Endometrial microvascular endothelial cells (primary cell): Measurements from ENCODE around the gene VANGL2. TPM values are rescaled to one million over a fixed set of nuclear protein-coding genes. Genes with fewer than 3 reads are reported as not detected.

Experiments used
- in situ Hi-C: cut with HindIII; loops from 2 replicates; pipeline ENCODE4 v1.10.0; 2017; ENCODE audit warnings: low sequenced_read_pairs, low pct_unique_long_range_greater_than_20kb; ENCODE audit errors: inconsistent ontology term
- total RNA-seq: library from RNA; depleted of rRNA; stranded (reverse); fragments of >200 nt; gene quantifications from one replicate; pipeline ENCODE4 v1.2.3, GENCODE V29; 2015; ENCODE audit errors: inconsistent ontology term

Gene VANGL2
- total RNA-seq, 1 donor from 2014 or later = not detected

DNA sequence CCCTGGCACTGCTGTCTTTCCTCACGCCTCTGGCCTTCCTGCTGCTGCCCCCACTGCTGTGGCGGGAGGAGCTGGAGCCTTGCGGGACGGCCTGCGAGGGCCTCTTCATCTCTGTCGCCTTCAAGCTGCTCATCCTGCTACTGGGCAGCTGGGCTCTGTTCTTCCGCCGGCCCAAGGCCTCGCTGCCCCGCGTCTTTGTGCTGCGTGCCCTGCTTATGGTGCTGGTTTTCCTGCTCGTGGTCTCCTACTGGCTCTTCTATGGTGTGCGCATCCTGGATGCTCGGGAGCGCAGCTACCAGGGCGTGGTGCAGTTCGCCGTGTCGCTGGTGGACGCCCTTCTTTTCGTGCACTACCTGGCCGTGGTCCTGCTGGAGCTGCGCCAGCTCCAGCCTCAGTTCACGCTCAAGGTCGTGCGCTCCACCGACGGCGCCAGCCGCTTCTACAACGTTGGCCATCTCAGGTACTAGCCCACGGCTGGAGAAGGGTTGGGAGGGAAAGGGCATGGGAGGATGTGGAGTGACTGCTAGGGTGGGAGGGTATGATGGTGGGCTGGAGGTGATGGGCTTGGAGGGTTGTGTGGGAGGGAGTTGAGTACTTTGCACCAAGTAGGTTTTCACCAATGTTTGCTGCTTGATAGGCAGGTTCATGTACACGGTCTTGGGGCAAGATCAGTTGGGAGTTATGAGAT lies 18.9 kb downstream of the VANGL2 start:
- in situ Hi-C loops = no loop called here

DNA sequence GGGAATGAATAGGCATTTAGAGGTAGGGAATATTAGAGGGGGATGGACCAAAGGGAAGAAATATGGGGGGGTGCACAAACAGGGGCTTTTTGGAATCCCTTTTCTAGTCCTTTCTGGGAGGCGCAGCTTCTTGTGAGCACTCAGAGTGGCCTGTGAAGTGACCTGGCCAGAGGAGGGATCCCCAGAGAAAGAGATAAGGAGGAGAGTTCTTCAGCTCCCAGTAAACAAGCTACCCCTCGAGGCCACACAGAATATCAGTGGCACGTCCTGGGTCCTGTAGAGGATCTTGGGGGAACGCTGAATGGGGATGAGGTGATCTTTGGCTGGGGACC lies 19.4 kb downstream of the VANGL2 start:
- in situ Hi-C loops = no loop called here

DNA sequence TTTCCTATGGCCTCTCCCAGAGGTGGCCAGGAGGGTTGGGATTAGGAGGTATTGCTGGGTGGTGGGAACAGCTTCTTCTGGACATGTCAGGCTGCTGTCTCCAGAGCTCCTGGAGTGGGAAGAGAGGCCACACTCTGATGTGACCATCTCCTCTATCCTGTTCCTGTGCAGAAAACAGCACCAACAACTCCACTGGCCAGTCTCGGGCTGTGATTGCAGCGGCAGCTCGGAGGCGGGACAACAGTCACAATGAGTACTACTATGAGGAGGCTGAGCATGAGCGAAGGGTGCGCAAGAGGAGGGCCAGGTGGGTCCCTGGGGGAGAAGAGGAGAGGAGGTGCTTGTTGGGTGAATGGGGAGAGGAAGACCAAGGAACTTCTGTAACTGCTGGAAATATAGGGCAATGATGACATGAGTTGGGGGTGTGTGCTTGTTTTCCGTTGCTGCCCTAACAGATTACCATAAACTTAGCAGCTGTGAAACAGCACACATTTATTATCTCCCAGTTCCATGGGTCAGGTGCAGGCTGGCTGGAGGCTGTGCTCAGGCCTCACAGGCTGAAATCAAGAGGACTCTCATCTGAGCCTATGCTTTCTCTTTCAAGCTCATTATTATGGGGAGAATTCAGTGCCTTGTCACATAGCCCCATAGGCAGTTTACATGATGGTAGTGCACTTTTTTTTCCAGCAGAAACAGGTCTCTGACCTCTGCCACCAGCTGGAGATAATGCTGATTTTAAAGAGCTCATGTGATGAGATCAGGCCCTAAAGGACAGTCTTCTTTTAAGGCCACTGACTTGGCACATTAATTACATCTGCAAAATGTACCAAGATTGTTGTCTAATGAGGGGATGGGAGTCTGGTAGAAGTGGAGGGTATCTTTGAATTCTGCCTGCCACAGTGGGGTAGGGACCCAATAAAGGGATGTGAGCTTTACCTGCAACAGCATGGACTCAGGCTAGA lies 20.8 kb downstream of the VANGL2 start:
- in situ Hi-C loops = no loop called here

DNA sequence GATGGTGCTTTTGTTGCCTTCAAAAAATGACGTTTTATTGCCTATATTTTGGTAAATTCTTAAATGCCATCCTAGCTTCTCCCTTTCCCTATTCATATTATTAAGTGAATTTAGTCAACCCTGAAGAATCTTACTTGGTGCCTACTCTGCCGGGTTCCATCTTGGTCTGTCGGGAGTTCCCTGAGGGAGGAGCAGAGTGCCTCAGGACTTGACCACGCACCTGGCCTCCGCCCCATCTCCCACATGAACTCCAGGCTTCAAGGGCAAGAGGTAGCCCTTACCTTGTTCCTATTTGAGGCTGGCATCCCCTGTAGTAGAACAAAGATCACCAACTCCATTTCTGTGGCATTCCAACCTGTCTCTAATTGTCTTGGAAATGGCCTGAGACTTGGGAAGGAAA lies 21.5 kb downstream of the VANGL2 start:
- in situ Hi-C loops = no loop called here

DNA sequence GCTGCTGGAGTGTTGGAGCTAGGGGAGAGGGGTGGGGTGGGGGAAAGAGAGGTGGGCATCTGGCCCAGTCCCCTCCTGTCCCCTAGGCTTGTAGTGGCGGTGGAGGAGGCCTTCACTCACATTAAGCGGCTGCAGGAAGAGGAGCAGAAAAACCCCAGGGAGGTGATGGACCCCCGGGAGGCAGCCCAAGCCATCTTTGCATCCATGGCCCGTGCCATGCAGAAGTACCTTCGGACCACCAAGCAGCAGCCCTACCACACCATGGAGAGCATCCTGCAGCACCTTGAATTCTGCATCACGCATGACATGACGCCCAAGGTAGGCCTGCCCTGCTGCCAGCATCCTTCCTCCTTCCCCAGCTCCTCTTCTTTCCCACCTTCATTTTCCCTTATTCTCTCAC lies 23.6 kb downstream of the VANGL2 start:
- in situ Hi-C loops = no loop called here

DNA sequence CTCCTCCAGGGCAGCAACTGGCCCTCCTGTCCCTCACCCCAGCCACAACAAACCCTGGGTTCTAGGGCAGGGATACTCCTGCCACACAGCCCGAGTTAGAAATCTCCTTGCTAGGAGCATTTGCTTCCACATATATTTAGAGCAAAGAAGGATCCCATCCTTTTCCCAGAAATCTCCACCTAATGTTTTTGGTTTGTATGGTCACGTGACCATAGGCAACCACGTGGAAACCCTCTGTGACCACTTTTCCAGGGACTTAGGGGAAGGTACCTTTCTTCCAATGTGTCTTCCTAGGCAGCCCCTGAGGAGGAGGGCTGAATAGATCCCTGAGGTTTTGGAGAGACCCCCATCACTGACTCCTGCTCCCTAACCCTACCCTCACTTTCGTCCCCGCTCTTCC lies 25.5 kb downstream of the VANGL2 start:
- in situ Hi-C loops = no loop called here

DNA sequence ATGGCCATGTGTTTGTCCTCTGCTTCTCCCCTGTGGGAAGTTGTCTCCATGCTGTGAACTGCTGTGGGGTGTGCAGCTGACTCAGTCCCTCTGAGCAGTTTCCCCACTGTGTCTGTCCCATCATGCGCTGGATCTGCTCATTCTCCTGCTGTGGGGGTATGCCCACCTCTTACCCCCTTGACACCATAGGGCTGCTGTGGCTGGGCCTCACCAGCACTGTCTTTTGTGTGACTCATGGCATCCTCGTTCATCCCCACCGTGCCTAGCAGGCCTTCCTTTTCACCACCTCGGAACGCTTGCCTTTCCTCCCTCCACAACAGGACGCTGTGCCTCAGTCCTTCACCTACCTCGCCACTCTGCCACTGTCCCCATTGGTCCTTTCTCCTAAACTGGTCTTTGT lies 27.3 kb downstream of the VANGL2 start:
- in situ Hi-C loops = no loop called here

DNA sequence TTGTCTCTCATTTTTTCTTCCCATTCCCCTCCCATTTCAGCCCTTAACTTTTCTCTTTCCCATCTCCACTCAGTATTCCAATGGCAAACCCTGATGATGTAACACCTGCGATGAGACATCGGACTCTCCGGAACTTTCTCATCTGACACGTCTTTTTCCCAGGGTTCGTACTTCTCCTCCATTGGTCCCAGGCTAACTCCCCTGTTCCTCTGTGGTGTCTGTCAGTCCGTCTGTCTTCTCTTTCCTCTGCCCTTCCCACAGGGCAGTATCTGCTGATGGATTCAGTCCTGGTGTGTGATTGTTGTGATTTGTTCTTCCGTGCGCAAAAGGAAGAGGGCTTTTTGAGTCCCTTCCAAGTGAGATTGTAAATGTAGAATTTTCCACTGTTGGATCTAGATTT lies 27.7 kb downstream of the VANGL2 start:
- in situ Hi-C loops = no loop called here

DNA sequence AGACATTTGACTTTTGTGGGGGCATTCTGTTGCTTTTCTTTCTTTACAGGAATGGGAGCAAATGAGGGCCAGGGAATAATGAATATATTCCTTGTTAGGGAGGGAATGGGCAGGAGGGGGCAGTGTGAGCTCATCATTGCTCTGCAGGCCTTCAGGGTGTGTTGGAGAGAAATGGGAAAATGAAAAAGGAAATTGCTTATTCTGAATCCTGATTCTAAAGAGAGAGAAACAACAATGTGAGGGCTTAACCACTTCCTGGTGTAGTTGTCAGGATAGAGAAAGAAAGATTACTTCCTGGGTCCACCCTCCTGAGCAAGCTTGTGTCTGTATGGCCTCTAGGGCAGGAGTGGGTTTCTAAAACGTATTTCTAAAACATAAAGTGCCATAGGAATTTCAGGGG lies 28.3 kb downstream of the VANGL2 start:
- in situ Hi-C loops = no loop called here

DNA sequence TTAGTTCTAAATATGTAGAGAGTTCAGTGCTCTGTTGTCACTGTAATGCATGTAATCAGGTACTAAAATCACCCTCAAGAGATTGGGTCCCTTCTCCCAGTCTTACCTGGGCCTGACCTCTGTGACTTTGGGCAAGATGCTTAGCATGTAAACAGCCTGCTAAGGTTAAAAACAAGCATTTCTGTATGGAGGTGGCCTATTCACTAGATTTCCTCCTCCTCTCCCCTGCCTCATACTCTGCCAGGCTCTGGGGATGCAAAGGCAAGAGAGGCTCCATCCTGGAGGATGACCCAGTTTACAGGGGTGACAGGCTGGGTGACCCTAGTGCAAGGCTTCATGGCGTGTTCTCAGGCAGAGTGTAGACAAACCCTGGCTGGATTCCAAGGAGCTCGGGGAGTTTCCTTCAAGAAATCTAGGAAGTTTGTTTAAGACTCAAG lies 28.8 kb downstream of the VANGL2 start:
- in situ Hi-C loops = no loop called here

DNA sequence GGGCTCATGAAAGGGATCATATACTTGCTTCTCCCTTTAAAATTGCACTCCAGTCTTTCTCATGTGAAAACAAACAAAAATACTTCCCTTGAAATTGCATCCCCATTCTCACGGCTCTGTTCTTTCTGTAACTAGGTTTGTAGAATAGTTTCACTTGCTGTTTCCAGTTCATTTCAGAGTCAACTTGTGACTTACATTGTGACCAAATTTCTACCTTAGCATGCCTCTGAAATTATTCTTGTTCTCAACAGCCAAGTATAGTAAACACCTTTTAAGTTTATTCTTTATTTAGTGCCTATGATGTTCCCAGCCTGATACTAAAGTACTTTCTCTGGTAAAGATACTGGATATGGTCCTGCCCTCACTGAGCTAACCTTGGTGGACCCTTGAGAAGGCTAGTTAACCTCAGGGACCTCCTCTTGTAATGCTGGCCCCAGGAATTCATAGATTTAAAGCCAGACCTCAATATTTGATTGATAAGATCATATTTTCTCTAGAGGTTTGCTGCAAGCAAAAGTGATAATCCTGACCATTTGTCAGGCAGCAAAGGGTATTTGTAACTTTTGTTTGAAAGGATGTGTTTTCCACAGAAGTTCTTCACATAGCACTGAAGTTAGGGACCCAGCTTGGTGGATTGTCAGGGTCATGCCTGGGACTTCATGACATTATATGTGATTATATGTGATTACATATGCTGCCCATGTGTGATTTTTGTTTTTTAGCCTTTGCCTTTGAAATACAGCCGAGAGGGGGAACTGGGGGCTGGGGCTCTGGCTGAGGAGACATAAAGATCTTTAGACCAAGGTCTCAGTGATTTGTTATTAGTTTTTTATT lies 29.6 kb downstream of the VANGL2 start:
- in situ Hi-C loops = no loop called here

DNA sequence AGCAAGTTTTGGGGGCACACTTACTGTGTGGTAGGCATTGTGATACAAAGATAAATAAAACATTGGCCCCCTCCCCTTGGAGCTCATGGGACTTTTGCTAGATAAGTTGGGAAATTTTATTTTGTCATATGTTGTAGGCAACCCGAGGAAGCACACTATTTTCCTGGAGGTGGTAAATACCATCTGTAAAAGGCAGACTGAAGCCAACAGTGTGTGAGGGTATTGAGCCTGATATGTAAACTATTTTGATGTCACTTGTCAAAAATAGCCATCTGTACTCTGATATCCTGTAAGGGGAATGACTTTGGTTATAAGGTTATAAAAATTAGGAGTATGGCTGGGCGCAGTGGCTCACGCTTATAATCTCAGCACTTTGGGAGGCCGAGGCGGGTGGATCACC lies 30.6 kb downstream of the VANGL2 start:
- in situ Hi-C loops = no loop called here

DNA sequence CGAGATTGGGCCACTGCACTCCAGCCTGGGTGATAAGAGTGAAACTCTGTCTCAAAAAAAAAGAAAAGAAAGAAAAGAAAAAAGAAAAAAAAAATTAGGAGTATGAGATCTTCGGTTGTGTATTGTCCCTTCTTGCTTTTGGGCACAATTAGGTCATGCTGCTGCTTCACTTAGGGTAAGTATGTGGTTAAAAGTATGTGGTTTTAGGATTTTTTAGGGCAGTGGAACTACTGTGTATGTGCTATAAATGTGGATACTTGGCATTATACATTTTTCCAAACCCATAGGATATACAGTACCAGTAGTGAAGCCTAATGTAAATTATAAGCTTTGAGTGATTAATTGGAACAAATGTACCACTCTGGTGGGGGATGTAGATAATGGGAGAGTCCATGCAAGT lies 31.2 kb downstream of the VANGL2 start:
- in situ Hi-C loops = no loop called here

DNA sequence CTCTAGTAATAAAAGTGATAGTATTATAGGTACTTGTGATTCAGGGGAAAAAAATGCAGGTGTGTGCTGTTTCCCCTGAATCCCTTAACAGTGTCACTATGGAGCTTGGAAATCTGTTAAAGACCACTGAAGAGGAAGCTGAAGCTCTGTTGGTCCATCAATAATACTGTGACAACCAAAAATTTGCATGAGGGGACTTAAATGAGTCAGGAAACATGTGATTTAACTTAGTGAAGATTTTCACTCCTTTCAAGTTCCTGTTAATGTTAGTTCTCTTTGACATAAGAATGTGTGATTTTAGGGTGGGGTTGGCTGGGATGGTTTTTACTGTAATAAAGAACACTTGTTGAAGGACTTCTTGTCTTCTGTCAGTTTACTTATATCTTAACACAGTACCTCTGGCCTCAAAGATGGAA lies 32.0 kb downstream of the VANGL2 start:
- in situ Hi-C loops = no loop called here

DNA sequence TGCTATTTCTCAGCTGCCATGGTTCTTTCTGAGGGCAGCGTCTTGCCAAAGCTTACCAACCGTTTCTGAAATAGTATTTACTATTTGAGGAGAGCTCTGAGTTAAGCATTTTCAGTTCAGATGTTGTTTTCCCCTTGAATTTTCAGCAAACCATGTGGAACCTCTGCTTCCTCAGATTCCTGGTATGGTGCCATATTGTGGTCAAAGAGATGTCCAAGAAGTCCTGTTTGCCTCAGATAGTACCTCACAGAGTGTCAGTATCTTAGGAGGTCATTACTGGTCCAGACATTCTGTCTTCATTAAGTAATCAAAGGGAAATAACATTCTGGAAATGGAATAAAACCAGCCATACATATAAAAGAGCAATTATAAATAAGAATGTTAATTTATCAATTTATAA lies 36.6 kb downstream of the VANGL2 start:
- in situ Hi-C loops = no loop called here

DNA sequence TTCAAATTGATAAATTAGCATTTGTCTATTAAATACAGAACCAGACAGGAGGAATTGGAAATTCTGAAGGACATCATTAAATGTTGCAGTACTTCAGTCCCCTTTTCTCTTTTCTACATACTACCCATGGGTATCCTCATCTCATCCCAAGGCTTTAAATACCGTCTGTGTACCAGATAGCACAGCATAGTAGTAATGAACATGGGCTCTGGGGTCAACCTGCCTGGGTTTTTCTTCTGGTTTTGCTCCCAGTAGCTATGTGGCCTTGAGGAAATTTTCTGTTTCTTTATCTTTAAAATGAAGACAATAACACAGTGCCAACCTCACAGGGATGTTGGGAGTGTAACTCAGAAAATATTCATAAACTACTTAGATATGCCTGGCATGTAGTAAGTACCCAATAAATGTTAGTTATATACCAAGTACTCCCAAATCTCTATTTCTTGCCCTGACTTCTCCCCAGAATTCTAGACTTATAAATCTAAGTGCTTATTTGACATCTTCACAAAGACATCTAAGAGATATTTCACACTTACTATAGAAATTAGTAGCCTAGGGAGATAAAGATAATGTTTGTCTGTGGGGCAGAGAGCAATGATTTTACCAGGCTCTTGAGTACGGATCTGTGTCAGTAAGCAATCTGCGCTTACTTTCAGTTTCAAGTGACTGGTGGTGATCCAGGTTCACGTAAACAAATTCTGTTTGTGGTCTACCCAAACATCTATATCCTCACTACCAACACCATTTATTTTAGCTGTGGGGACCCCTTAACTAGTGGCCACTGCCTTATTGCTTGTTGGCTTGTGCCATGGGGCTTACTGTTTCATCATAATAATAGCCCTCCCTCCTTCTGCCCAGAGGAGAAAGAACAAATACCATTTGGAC lies 37.3 kb downstream of the VANGL2 start:
- in situ Hi-C loops = no loop called here

DNA sequence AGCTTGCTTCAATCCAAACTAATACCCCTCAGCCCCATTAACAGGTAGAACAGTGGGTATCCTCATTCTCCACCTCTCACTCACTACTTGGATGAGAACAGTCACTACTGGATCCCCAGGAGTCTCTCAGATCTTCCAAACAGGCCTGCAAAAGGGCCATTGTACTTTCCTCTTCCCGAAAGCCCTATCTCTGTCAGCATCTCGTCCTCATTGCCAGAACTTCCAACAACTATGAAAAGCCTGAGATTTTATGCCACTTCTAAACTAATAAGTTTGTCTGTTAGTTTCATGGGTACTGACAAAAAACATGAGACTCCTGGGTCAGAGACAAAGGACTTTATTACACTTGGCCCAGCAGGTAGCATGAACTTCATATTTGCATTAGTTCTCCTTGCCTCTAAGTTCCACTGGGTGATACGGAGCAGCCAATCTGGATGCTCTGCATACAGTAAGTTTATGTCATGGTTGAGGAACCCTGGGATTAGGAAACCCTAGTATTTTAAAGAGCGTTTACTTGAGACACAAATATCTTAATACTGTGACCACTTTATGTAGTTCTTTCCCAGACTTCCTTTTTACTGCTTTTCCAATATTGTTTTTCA lies 38.1 kb downstream of the VANGL2 start:
- in situ Hi-C loops = no loop called here

DNA sequence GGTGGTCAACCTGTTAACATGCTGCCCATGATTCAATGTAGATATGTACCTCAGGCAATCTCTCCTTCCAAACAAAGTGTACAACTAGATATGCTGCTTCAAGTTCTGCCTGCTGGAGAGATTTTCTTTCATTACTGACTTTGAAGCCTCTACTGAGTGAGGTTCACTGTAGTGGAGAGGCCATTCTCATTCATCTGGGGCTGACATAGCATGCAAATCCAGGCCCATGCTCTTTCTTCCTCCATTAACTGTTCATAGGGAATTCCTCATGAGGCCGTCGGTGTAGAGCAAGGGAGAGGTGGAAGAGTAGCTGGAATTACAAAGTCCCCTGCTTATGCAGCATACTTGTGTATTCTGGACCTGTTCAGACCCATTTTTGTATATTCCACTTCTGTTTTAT lies 38.6 kb downstream of the VANGL2 start:
- in situ Hi-C loops = no loop called here
